WTC11 (cell line): ENCODE measurements around the gene CHD6. TPM values are rescaled to one million over a fixed set of nuclear protein-coding genes. Genes with fewer than 3 reads are reported as not detected.

Experiments
- ATAC-seq: fragments of 200-7000 bp; cut with Tn5 transposase; 2 replicates; pipeline ENCODE4 v1.10.0; 2021; ENCODE audit warnings: mild to moderate bottlenecking, moderate library complexity
- CTCF ChIA-PET: fragments of 300-600 bp; sonication (Branson Sonifier 250); formaldehyde crosslinking; loops from one replicate; lab custom pipeline; 2021; ENCODE audit warnings: antibody characterized with exemption; lab: Charles Lee
- POLR2A ChIA-PET: fragments of 350-600 bp; sonication (Branson Sonifier 250); formaldehyde crosslinking; loops from one replicate; lab custom pipeline; 2021; ENCODE audit warnings: antibody characterized with exemption; lab: Charles Lee
- DNase-seq: peaks from one replicate; pipeline ENCODE4 v3.0.0; 2021; ENCODE audit warnings: low spot score
- H3K27ac Mint-ChIP-seq: 2 replicates; pipeline ENCODE4 v1.8.0; 2021; ENCODE audit warnings: mixed read lengths
- H3K27me3 Mint-ChIP-seq: 2 replicates; pipeline ENCODE4 v1.8.0; 2021; ENCODE audit warnings: low read depth, mild to moderate bottlenecking, moderate library complexity, mixed read lengths
- H3K36me3 Mint-ChIP-seq: 2 replicates; pipeline ENCODE4 v1.8.0; 2021; ENCODE audit warnings: mixed read lengths
- H3K4me1 Mint-ChIP-seq: 2 replicates; pipeline ENCODE4 v1.8.0; 2022; ENCODE audit warnings: mixed read lengths
- H3K4me3 Mint-ChIP-seq: 2 replicates; pipeline ENCODE4 v1.8.0; 2021; ENCODE audit warnings: mild to moderate bottlenecking, moderate library complexity, mixed read lengths
- H3K9me3 Mint-ChIP-seq: 2 replicates; pipeline ENCODE4 v1.8.0; 2021; ENCODE audit warnings: mixed read lengths
- ATF1 ChIP-seq: sonication (generic); formaldehyde crosslinking; IDR thresholded peaks from 2 replicates; pipeline ENCODE4 v1.8.1; 2023; ENCODE audit warnings: mild to moderate bottlenecking, moderate library complexity, missing genetic modification reagents
- CREB1 ChIP-seq: sonication (generic); formaldehyde crosslinking; IDR thresholded peaks from 2 replicates; pipeline ENCODE4 v1.8.0; 2023; ENCODE audit warnings: mild to moderate bottlenecking, missing genetic modification reagents
- ESRRA ChIP-seq: sonication (generic); formaldehyde crosslinking; IDR thresholded peaks from 2 replicates; pipeline ENCODE4 v1.8.1; 2022; ENCODE audit warnings: mild to moderate bottlenecking, missing genetic modification reagents, borderline replicate concordance
- FOXJ3 ChIP-seq: sonication (generic); formaldehyde crosslinking; IDR thresholded peaks from 2 replicates; pipeline ENCODE4 v1.9.0; 2021; ENCODE audit warnings: missing genetic modification reagents, mild to moderate bottlenecking, borderline replicate concordance
- GABPB1 ChIP-seq: sonication (generic); formaldehyde crosslinking; IDR thresholded peaks from 2 replicates; pipeline ENCODE4 v1.8.1; 2023; ENCODE audit warnings: mild to moderate bottlenecking, missing genetic modification reagents
- GRHL2 ChIP-seq: fragments of 250-450 bp; sonication (Bioruptor Pico); IDR thresholded peaks from 2 replicates; pipeline ENCODE4 v1.8.0; 2022; ENCODE audit warnings: mild to moderate bottlenecking, moderate library complexity; ENCODE audit not compliant: insufficient replicate concordance, severe bottlenecking
- GTF2I ChIP-seq: fragments of 250-450 bp; sonication (Bioruptor Pico); conservative IDR thresholded peaks from 2 replicates; pipeline ENCODE4 v1.4.0; 2021; ENCODE audit warnings: mild to moderate bottlenecking
- HMGA2 ChIP-seq: fragments of 250-450 bp; sonication (Bioruptor Pico); IDR thresholded peaks from 2 replicates; pipeline ENCODE4 v1.4.0; 2021; ENCODE audit warnings: mild to moderate bottlenecking, moderate library complexity
- IRF2 ChIP-seq: sonication (generic); formaldehyde crosslinking; IDR thresholded peaks from 2 replicates; pipeline ENCODE4 v1.8.0; 2022; ENCODE audit warnings: low read depth, missing genetic modification reagents, borderline replicate concordance
- JAZF1 ChIP-seq: fragments of 250-450 bp; sonication (Bioruptor Pico); IDR thresholded peaks from 2 replicates; pipeline ENCODE4 v1.9.0; 2021; ENCODE audit warnings: moderate library complexity, mild to moderate bottlenecking, inconsistent platforms
- MYBL2 ChIP-seq: sonication (generic); formaldehyde crosslinking; IDR thresholded peaks from 2 replicates; pipeline ENCODE4 v1.8.1; 2023; ENCODE audit warnings: mild to moderate bottlenecking, moderate library complexity, missing genetic modification reagents
- NR1H2 ChIP-seq: sonication (generic); formaldehyde crosslinking; IDR thresholded peaks from 2 replicates; pipeline ENCODE4 v1.9.0; 2021; ENCODE audit warnings: mild to moderate bottlenecking, moderate library complexity, missing genetic modification reagents
- NR2C2 ChIP-seq: sonication (generic); formaldehyde crosslinking; IDR thresholded peaks from 2 replicates; pipeline ENCODE4 v1.8.0; 2022; ENCODE audit warnings: mild to moderate bottlenecking, missing genetic modification reagents
- OVOL2 ChIP-seq: fragments of 250-450 bp; sonication (Bioruptor Pico); IDR thresholded peaks from 2 replicates; pipeline ENCODE4 v1.9.0; 2021; ENCODE audit warnings: mild to moderate bottlenecking, borderline replicate concordance
- SMAD3 ChIP-seq: sonication (generic); formaldehyde crosslinking; IDR thresholded peaks from 2 replicates; pipeline ENCODE4 v1.8.0; 2022; ENCODE audit warnings: missing genetic modification reagents, mild to moderate bottlenecking, borderline replicate concordance
- TCF7 ChIP-seq: sonication (generic); formaldehyde crosslinking; IDR thresholded peaks from 2 replicates; pipeline ENCODE4 v1.8.0; 2022; ENCODE audit warnings: mild to moderate bottlenecking, low read depth, missing genetic modification reagents, moderate library complexity
- ZNF138 ChIP-seq: sonication (generic); formaldehyde crosslinking; conservative IDR thresholded peaks from 2 replicates; pipeline ENCODE4 v1.8.1; 2022; ENCODE audit warnings: mild to moderate bottlenecking, moderate library complexity, missing genetic modification reagents
- ZNF219 ChIP-seq: sonication (generic); formaldehyde crosslinking; IDR thresholded peaks from 2 replicates; pipeline ENCODE4 v1.8.0; 2023; ENCODE audit warnings: missing genetic modification reagents, mild to moderate bottlenecking, borderline replicate concordance
- ZNF232 ChIP-seq: sonication (generic); formaldehyde crosslinking; IDR thresholded peaks from 2 replicates; pipeline ENCODE4 v1.8.0; 2022; ENCODE audit warnings: mild to moderate bottlenecking, missing genetic modification reagents
- ZNF396 ChIP-seq: fragments of 250-450 bp; sonication (Bioruptor Pico); IDR thresholded peaks from 2 replicates; pipeline ENCODE4 v1.8.0; 2021; ENCODE audit warnings: mild to moderate bottlenecking, moderate library complexity, borderline replicate concordance
- total RNA-seq: library from RNA; stranded (reverse); gene quantifications from 3 replicates; pipeline ENCODE4 v1.2.3, GENCODE V29; 2021
- TF ChIP-seq, protein P1 (sequence below): sonication (generic); formaldehyde crosslinking; IDR thresholded peaks from 2 replicates; pipeline ENCODE4 v1.8.0; 2023; ENCODE audit warnings: missing genetic modification reagents
- TF ChIP-seq, protein P2 (sequence below): sonication (generic); formaldehyde crosslinking; IDR thresholded peaks from 2 replicates; pipeline ENCODE4 v1.8.0; 2023; ENCODE audit warnings: mild to moderate bottlenecking, missing genetic modification reagents
- TF ChIP-seq, protein P3 (sequence below): sonication (generic); formaldehyde crosslinking; IDR thresholded peaks from 2 replicates; pipeline ENCODE4 v1.8.1; 2022; ENCODE audit warnings: mild to moderate bottlenecking, missing genetic modification reagents, moderate library complexity, borderline replicate concordance
- TF ChIP-seq, protein P4 (sequence below): sonication (generic); formaldehyde crosslinking; IDR thresholded peaks from 2 replicates; pipeline ENCODE4 v1.8.1; 2022; ENCODE audit warnings: mild to moderate bottlenecking, moderate library complexity, missing genetic modification reagents
- TF ChIP-seq, protein P5 (sequence below): sonication (generic); formaldehyde crosslinking; IDR thresholded peaks from 2 replicates; pipeline ENCODE4 v1.8.1; 2022; ENCODE audit warnings: missing genetic modification reagents, borderline replicate concordance
- TF ChIP-seq, protein P6 (sequence below): sonication (generic); formaldehyde crosslinking; IDR thresholded peaks from 2 replicates; pipeline ENCODE4 v1.8.0; 2022; ENCODE audit warnings: missing genetic modification reagents

The CHD6 gene
- total RNA-seq, 1 experiment from 2014 or later, result 52.1 TPM

DNA sequence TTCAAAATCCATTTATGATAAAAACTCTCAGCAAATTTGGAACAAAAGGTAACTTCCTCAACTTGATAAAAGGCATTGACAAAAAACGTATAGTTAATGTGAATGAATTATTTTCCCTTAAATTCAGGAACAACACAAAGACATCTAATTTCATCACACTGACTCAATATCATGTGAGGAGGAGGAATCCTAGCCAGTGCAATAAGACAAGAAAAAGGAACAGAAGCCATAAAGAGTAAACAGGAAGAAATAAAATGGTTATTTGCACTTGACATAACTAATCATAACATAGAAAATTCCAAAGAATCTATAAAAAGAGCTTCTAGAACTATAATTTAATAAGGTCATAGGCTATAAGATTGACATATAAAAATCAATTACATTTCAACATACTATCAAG is 31.4 kb downstream of the CHD6 start:
- DNase-seq, result no peak
- ATAC-seq, result no peak
- Mint-ChIP-seq H3K27me3 (no peaks in the 10 kb centered on the region), H3K4me1 (peaks cover 15% of the 10 kb centered on the region)
- POLR2A ChIA-PET, result no interaction called here
- TF ChIP-seq, protein P1, sequence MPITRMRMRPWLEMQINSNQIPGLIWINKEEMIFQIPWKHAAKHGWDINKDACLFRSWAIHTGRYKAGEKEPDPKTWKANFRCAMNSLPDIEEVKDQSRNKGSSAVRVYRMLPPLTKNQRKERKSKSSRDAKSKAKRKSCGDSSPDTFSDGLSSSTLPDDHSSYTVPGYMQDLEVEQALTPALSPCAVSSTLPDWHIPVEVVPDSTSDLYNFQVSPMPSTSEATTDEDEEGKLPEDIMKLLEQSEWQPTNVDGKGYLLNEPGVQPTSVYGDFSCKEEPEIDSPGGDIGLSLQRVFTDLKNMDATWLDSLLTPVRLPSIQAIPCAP (CRISPR knock-in tag), result no peak
- TF ChIP-seq, protein P2, sequence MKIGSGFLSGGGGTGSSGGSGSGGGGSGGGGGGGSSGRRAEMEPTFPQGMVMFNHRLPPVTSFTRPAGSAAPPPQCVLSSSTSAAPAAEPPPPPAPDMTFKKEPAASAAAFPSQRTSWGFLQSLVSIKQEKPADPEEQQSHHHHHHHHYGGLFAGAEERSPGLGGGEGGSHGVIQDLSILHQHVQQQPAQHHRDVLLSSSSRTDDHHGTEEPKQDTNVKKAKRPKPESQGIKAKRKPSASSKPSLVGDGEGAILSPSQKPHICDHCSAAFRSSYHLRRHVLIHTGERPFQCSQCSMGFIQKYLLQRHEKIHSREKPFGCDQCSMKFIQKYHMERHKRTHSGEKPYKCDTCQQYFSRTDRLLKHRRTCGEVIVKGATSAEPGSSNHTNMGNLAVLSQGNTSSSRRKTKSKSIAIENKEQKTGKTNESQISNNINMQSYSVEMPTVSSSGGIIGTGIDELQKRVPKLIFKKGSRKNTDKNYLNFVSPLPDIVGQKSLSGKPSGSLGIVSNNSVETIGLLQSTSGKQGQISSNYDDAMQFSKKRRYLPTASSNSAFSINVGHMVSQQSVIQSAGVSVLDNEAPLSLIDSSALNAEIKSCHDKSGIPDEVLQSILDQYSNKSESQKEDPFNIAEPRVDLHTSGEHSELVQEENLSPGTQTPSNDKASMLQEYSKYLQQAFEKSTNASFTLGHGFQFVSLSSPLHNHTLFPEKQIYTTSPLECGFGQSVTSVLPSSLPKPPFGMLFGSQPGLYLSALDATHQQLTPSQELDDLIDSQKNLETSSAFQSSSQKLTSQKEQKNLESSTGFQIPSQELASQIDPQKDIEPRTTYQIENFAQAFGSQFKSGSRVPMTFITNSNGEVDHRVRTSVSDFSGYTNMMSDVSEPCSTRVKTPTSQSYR, result no peak
- TF ChIP-seq ZNF396 (CRISPR knock-in tag) (no peak), CREB1 (CRISPR knock-in tag) (no peak), FOXJ3 (CRISPR knock-in tag) (no peak), IRF2 (CRISPR knock-in tag) (no peak), TCF7 (no peak), ATF1 (CRISPR knock-in tag) (no peak), SMAD3 (CRISPR knock-in tag) (no peak), NR1H2 (no peak), ZNF232 (CRISPR knock-in tag) (no peak), NR2C2 (CRISPR knock-in tag) (no peak), GTF2I (CRISPR knock-in tag) (no peak), ZNF219 (no peak), HMGA2 (CRISPR knock-in tag) (no peak)
- TF ChIP-seq, protein P3, sequence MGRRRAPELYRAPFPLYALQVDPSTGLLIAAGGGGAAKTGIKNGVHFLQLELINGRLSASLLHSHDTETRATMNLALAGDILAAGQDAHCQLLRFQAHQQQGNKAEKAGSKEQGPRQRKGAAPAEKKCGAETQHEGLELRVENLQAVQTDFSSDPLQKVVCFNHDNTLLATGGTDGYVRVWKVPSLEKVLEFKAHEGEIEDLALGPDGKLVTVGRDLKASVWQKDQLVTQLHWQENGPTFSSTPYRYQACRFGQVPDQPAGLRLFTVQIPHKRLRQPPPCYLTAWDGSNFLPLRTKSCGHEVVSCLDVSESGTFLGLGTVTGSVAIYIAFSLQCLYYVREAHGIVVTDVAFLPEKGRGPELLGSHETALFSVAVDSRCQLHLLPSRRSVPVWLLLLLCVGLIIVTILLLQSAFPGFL, result no peak
- TF ChIP-seq, protein P4, sequence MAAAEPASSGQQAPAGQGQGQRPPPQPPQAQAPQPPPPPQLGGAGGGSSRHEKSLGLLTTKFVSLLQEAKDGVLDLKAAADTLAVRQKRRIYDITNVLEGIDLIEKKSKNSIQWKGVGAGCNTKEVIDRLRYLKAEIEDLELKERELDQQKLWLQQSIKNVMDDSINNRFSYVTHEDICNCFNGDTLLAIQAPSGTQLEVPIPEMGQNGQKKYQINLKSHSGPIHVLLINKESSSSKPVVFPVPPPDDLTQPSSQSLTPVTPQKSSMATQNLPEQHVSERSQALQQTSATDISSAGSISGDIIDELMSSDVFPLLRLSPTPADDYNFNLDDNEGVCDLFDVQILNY (CRISPR knock-in tag), result no peak
- TF ChIP-seq, all 79 proteins: peak for 0
- H3K9me3 Mint-ChIP-seq, result peaks cover 32% of the 10 kb centered on the region
- no peak overlapping the region for H3K27ac Mint-ChIP-seq
- H3K36me3 Mint-ChIP-seq, result peaks cover 43% of the 10 kb centered on the region
- H3K4me3 Mint-ChIP-seq, result no peak overlapping the region
- CTCF ChIA-PET, result no interaction called here

DNA sequence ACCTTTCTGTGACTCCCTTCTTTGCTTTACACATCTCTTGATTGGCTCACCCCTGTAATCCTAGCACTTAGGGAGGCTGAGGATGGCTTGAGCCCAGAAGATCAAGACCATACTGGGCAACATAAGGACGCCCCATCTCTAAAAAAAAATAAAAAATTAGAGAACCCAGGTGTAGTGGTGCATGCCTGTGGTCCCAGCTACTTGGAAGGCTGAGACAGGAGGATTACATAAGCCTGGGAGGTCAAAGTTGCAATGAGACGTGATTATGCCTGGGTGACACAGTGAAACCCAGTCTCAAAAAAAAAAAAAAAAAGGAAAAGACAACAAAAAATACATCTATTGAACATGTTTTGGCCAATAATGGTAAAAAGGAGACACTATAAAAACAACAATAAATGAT is 37.8 kb downstream of the CHD6 start:
- Mint-ChIP-seq H3K27me3 (no peaks in the 10 kb centered on the region), H3K9me3 (peaks cover 5% of the 10 kb centered on the region), H3K36me3 (peaks cover 4% of the 10 kb centered on the region), H3K4me3 (no peak overlapping the region), H3K4me1 (peaks cover 34% of the 10 kb centered on the region), H3K27ac (no peak overlapping the region; the same call in 1 of the 2 replicates)
- ChIA-PET POLR2A (interaction anchor here (0.7 kb wide), 1 partner anchor 827 kb away, joined by 7 read pairs; no protein-coding TSS in a partner anchor), CTCF (interaction anchor here (3.6 kb wide), 1 partner anchor 9 kb away, joined by 15 read pairs; no protein-coding TSS in a partner anchor)
- ATAC-seq (no peak), DNase-seq (no peak)
- TF ChIP-seq ESRRA (no peak), ZNF396 (CRISPR knock-in tag) (no peak), MYBL2 (CRISPR knock-in tag) (no peak), OVOL2 (CRISPR knock-in tag) (no peak), ZNF138 (CRISPR knock-in tag) (no peak), ZNF219 (no peak), GRHL2 (no peak), GABPB1 (no peak), JAZF1 (CRISPR knock-in tag) (no peak)
- TF ChIP-seq, protein P5, sequence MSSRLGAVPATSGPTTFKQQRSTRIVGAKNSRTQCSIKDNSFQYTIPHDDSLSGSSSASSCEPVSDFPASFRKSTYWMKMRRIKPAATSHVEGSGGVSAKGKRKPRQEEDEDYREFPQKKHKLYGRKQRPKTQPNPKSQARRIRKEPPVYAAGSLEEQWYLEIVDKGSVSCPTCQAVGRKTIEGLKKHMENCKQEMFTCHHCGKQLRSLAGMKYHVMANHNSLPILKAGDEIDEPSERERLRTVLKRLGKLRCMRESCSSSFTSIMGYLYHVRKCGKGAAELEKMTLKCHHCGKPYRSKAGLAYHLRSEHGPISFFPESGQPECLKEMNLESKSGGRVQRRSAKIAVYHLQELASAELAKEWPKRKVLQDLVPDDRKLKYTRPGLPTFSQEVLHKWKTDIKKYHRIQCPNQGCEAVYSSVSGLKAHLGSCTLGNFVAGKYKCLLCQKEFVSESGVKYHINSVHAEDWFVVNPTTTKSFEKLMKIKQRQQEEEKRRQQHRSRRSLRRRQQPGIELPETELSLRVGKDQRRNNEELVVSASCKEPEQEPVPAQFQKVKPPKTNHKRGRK (CRISPR knock-in tag), result no peak
- TF ChIP-seq, protein P6, sequence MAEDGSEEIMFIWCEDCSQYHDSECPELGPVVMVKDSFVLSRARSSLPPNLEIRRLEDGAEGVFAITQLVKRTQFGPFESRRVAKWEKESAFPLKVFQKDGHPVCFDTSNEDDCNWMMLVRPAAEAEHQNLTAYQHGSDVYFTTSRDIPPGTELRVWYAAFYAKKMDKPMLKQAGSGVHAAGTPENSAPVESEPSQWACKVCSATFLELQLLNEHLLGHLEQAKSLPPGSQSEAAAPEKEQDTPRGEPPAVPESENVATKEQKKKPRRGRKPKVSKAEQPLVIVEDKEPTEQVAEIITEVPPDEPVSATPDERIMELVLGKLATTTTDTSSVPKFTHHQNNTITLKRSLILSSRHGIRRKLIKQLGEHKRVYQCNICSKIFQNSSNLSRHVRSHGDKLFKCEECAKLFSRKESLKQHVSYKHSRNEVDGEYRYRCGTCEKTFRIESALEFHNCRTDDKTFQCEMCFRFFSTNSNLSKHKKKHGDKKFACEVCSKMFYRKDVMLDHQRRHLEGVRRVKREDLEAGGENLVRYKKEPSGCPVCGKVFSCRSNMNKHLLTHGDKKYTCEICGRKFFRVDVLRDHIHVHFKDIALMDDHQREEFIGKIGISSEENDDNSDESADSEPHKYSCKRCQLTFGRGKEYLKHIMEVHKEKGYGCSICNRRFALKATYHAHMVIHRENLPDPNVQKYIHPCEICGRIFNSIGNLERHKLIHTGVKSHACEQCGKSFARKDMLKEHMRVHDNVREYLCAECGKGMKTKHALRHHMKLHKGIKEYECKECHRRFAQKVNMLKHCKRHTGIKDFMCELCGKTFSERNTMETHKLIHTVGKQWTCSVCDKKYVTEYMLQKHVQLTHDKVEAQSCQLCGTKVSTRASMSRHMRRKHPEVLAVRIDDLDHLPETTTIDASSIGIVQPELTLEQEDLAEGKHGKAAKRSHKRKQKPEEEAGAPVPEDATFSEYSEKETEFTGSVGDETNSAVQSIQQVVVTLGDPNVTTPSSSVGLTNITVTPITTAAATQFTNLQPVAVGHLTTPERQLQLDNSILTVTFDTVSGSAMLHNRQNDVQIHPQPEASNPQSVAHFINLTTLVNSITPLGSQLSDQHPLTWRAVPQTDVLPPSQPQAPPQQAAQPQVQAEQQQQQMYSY, result no peak
